Inflammatory macrophage (primary cell): ENCODE data around the gene CDH23.

ENCODE experiments used
- DNase-seq, 2 donors: peaks; one replicate each; pipeline ENCODE4 v3.0.0-alpha.2; 2020 to 2022

CDH23 gene

GRCh38 chr10:71829896-71830295 lies 433.2 kb downstream of the CDH23 start:
- peak; percentile 48 to 56 for DNase-seq

GRCh38 chr10:71830726-71831125 lies 434.0 kb downstream of the CDH23 start:
- no peak for DNase-seq

- DNase-seq: no peak
Observed at GRCh38 chr10:71831646-71832552, 435.2 kb downstream of the CDH23 start.

DNA sequence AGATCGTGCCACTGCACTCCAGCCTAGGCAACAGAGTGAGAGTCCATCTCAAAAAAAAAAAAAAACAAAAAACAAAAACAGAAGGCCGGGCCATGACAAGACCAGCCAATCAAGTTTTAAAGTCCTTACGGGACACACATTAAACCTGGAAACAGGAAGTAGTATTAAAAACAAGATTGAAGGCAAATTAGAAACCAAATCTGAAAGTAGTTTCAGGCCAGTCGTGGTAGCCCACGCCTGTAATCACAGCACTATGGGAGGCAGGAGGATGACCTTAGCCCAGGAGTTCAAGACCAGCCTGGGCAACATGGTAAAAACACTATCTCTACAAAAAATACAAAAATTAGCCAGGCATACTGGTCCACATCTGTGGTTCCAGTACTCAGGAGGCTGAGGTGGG lies 436.2 kb downstream of the CDH23 start:
- DNase-seq: no peak

DNA sequence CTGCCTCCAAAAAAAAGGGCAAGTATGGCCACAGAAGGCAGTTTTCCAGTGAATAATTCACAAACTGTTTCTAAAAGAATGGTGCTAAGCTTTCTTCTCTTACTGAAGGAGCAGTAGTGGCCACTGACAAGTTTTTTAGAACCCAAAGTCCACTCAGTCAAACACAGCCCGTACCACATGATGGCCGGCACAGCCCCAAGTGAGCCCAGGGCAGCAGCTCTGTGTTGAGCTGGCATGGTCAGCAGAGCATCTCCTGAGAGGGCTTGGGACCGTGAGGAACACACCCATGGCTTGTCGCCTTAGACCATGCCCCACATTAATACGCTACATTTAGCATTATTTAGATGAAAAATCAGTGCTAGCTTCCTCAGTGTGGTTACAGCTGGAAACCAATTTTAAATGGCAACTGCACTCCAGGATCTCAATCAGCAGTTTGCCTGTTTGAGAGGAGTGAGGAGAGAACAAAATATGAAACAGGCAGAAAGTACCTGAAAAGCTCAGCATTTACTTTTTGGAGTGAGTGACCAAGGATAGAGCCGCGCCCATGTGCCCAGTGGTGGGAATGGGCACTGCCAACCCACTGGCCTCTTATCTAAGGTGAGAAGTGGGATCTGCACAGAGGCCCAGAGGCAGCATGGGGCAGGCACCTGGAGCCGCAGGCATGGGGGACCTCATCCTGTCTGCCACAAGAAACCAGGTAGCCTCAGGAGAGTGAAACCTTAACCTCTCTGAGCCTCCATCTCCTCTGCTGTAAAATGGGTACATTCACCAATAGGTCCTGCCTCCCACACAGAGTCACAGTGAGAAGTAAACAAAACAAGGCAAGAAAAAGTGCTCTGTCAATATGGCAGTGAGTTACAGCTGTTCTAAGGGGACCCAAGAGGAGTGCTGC lies 437.0 kb downstream of the CDH23 start:
- no peak for DNase-seq

GRCh38 chr10:71834343-71834674 lies 437.6 kb downstream of the CDH23 start:
- DNase-seq: no peak

GRCh38 chr10:71835671-71836595 lies 439.2 kb downstream of the CDH23 start:
- no peak for DNase-seq

DNA sequence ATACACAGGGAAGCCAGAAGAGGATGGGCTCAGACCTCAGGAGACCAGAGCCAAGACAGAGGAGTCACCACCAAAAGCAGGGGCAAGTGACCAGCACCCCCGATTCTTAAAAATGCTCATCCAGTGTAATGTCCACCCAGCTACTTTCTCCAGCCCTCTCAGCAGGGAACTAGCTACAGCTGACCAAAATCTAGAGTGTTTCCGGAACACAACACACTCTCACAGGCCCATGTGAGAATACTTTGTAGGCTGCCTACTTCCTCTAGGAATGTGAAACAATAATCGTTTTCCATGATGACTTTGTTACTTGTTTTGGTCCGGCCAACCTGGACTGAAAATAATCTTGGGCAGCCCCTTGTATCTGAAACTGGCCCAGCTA lies 439.9 kb downstream of the CDH23 start:
- DNase-seq: no peak

DNA sequence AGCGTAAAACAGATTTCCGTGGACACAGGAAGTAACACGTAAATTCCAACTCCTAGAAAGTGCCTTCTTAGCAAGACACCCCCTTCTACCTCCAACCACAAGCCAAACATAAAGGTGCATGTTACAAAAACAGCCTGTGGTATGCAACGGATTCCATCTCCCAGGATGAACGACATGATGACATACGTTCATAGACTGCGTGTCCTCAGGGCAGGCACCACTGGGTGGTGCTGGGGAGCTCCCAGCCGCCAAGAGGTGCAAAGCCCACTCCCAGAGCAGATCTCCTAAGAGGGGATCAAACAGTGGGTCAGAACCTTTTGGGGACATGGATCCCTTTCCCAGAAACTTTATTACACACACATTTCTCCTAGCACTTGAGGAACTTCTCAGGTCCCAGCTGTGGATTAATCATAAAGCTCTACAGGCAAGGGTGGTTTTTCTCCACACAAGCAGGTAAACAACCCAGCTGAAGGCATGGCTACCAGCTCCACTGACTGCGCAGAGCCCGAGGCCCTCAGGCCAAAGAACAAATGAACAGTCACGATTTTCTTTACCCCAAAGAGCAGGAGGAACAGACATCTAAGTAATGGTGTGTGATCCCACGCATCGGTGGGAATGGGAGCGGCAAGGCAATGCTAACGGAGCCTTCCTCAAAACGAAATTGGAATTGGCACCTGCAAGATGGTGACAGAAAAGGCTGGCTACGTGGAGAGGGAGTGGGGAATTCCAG lies 440.5 kb downstream of the CDH23 start:
- DNase-seq: no peak

DNA sequence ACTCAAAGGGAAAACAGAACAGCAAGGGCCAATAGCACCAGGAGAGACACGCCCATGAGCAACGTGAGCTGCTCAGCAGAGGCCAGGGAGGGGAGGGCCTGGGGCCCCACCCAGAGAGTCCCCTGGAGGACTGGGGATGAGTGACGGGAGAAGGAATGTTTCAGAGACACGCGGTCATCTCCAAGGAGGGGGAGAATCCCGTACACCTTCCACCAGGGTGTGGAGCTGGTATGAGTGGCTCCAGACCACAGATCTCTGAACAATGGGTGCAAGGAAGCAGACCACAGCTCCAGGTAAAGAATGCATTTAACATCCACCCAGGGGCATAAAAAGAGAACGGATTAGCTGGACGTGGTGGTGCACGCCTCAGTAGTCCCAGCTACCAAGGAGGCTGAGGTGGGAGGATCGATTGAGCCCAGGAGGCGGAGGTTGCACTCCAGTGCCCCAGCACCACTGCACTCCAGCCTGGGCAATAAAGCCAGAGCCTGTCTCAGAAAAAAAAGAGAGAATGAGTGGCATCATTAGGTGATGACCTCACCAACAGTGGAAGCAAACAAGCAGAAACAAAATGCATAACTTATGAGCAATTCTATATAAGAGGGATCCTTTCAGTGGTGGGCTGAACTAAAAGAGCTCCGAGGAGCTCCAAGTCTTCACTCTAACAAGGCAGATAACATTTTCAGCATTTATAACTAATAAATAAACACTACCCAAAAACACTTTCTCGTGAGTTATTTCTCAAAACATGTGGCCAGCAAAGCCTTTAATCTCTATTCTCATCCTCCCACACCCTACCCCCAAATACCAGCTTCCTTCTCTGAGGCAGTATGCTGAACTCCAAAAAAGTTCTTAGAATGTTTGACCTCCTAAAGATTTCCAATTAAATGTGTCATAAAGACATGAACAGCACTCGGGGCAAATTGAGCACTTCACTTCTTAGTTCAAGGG lies 441.8 kb downstream of the CDH23 start:
- DNase-seq: peak in 1 of 2 donors; percentile 42

- DNase-seq: no peak
Observed at GRCh38 chr10:71840177-71840957, 443.6 kb downstream of the CDH23 start.

DNA sequence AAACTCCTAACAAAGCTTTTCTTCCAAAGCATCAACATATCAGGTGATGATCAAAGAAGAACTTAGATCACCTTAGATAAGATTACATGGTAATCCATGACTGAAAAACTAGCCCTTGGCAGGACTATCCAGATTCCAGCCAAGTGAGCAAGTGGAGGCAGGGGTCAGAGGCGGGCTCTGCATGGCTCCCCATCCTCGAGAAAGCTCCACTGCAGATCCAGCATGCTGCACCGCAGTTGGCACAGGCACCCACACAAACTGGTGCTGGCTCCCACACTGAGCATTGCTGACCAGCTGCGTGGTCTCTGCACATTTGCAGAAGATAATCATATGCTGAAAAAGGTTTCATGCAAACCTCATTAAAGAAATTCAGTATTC lies 444.2 kb downstream of the CDH23 start:
- DNase-seq: no peak

- no peak for DNase-seq
Observed at GRCh38 chr10:71842422-71842821, 445.7 kb downstream of the CDH23 start.

DNA sequence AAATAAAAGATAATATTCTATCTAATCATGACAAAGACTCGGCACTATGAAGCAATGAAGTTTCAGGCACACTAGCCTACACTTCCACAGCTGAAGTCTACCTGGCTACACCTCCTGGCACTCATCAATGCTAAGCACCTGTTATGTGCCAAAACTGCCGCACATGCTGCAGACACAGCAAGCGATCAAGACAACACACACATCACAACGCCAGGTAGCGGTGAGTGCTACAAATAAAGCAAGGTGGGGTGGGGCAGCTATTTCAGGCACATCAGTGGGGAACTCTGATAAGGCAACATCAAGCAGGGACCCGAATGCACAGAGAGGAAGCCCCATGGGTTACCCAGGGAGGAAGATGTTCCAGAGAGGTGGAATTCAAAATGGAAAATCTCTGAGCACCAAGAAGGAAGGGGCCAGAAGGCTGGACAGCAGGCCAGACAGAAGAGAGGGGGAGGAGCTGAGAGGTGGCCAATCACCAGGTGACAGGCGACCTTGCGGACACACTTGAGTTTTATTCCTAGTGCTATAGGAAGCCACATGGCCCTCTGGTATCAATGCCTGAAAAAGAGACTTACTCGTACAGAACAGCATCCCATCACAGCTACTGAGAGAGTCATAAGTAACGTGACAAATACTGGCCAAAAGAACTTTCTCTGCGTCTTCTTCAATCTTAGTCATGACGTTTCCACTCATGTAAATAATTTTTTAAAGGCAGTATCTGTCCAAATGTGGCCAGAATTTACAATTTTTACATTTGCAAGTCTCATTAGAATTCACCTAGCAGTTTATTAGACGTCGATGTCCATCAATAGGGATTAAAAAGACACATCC lies 446.4 kb downstream of the CDH23 start:
- DNase-seq: no peak

DNA sequence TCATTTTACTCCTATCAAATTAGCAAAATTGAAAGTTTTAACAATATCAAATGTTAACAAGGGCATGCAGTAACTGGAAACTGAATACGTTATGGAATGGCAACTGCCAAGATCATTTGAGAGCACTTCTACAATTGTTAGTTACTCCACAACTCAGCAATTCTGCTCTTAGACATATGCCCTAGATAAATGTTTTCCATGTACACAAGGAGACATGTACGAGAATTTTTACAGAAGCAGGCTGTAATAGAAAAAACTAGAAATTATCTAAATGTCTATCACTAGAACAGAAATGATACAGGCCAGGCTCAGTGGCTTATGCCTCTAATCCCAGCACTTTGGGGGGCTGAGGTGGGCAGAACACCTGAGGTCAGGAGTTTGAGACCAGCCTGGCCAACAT lies 447.4 kb downstream of the CDH23 start:
- no peak for DNase-seq

DNA sequence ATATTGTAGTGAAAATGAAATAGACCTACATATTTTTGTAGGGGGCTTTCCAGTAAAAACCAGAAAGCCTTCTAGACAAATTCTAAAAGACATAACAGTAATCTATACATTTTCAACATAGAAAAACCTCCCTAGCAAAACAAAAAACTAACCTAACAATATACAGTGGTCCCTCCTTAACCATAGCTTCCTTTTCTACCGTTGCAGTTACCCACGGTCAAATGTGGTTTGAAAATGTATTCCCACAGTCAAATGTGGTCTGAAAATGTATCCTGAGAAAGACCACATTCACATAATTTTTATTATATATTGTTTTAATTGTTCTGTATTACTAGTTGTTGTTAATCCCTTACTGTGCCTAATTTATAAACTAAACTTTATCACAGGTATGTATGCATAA lies 448.0 kb downstream of the CDH23 start:
- no peak for DNase-seq

DNA sequence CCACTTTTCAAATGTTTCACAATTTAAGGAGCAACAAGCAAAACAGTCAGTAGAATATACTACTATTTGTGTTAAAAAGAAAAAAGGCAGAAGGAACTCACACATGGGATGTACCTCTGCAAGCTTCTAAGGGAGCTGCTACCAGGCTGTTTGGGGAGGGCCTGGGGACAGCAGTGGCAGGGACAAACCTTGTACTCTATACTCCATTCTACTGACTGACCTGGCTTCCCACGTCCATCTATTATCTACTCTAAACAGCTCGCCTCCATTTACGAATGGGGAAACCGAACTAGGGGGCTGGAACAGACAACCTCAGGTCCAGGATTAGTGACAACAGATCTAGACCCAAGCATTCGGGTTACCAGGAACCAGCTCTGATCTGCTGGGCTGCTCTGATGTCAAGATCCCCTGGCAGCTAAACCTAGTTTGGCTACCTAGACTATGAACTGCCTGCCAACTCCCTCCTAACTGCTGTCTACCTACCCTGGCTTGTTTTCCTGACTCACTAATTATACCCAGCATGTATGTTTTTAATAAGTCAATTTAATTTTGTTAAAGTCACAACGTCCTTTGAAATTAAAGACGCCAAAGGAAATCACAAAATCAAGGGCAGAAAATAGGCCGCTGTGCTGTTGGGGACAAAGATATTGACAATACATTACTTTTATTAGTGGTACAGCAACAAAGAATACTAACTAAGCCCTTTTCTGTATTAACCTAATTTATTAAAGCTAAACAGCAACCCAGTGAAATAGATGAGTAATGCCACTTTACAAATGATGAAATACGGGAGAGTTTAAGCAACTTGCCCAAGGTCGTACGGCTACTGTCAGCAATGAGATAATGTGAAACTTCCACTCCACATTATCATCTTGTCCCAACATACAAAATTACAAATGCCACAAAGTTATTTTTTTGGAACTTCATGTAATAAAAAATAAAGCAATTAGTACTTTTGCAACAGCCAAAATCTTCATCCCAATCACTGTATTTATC lies 449.0 kb downstream of the CDH23 start:
- peak; percentile 55 to 64 for DNase-seq

- peak; percentile 54 to 73 for DNase-seq
Observed at GRCh38 chr10:71846816-71847215, 450.1 kb downstream of the CDH23 start.
